Endothelial cell (in vitro differentiated cells): ENCODE results near the gene UPF3A. TPM values are rescaled to one million over a fixed set of nuclear protein-coding genes. Genes with fewer than 3 reads are reported as not detected.

ENCODE experiments used
- DNase-seq: peaks from one replicate; pipeline ENCODE4 v3.0.0; 2021; ENCODE audit warnings: low spot score
- H3K27ac Mint-ChIP-seq: one replicate; pipeline ENCODE4 v1.8.0; 2021; ENCODE audit warnings: mixed read lengths, inconsistent platforms; ENCODE audit not compliant: unreplicated experiment
- H3K27me3 Mint-ChIP-seq: one replicate; pipeline ENCODE4 v1.8.0; 2021; ENCODE audit warnings: mild to moderate bottlenecking, moderate library complexity, mixed read lengths, inconsistent platforms; ENCODE audit not compliant: unreplicated experiment
- H3K36me3 Mint-ChIP-seq: one replicate; pipeline ENCODE4 v1.8.0; 2021; ENCODE audit warnings: mild to moderate bottlenecking, low read depth, mixed read lengths, inconsistent platforms; ENCODE audit not compliant: unreplicated experiment
- H3K4me1 Mint-ChIP-seq: one replicate; pipeline ENCODE4 v1.8.0; 2021; ENCODE audit warnings: mild to moderate bottlenecking, mixed read lengths, inconsistent platforms; ENCODE audit not compliant: unreplicated experiment
- H3K4me3 Mint-ChIP-seq: one replicate; pipeline ENCODE4 v1.8.0; 2021; ENCODE audit warnings: mild to moderate bottlenecking, mixed read lengths, inconsistent platforms; ENCODE audit not compliant: unreplicated experiment
- H3K9me3 Mint-ChIP-seq: one replicate; pipeline ENCODE4 v1.8.0; 2021; ENCODE audit warnings: mixed read lengths, inconsistent platforms; ENCODE audit not compliant: unreplicated experiment
- CTCF ChIP-seq: fragments of 200-600 bp; sonication (generic); IDR thresholded peaks from one replicate; pipeline ENCODE4 v1.5.0; 2021; ENCODE audit warnings: antibody characterized with exemption; ENCODE audit not compliant: unreplicated experiment
- total RNA-seq: library from RNA; stranded (reverse); fragmentation: NEBNext Ultra II Directional; extraction: Animal tissue kit (Norgen Biotek cat#: 25700); gene quantifications from one replicate; pipeline ENCODE4 v1.2.1, GENCODE V29; 2021; ENCODE audit not compliant: unreplicated experiment

Gene UPF3A
- total RNA-seq, 1 donor from 2014 or later, result 61.6 TPM

DNA sequence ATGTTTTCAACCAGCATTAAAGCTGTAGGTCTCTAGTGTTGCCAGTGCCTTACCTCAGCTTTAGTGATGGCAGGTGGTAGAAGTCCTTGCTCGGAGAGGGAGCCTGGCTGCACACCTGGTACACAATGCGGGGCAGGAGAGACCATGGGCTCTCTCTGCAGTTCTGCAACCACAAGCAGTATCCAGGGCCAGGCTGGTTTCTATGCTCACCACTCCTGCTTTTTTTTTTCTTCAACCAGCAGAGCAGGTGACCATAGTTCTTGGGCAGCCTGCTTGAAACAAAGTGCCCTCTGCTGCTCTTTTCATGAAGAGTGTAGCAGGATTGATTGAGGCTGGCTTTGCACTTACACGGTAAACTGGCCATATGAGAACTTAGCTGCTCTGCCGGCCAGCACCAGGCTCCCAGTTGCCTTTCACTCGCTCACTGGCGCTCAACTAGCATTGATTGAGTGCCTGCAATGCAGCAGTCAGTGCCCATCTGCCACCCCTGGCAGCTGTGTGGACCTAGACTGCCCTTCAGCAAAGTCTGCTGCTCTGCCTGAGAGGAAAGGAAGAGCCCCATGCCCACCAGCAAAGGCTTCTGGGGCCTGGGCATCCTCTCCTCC is 28.5 kb downstream of the UPF3A start:
- Mint-ChIP-seq H3K4me3 (no peak overlapping the region), H3K4me1 (peaks cover 17% of the 10 kb centered on the region), H3K27me3 (no peaks in the 10 kb centered on the region), H3K36me3 (peaks cover 10% of the 10 kb centered on the region), H3K27ac (no peak overlapping the region), H3K9me3 (no peaks in the 10 kb centered on the region)
- no peak for DNase-seq
- no peak for TF ChIP-seq CTCF

- Mint-ChIP-seq H3K4me3 (no peak overlapping the region), H3K9me3 (no peaks in the 10 kb centered on the region), H3K4me1 (peaks cover 23% of the 10 kb centered on the region), H3K27me3 (no peaks in the 10 kb centered on the region), H3K36me3 (peaks cover 8% of the 10 kb centered on the region), H3K27ac (no peak overlapping the region)
- no peak for DNase-seq
- TF ChIP-seq CTCF, result no peak
These were observed 29.6 kb downstream of the UPF3A start for GRCh38 chr13:114310956-114311355.

DNA sequence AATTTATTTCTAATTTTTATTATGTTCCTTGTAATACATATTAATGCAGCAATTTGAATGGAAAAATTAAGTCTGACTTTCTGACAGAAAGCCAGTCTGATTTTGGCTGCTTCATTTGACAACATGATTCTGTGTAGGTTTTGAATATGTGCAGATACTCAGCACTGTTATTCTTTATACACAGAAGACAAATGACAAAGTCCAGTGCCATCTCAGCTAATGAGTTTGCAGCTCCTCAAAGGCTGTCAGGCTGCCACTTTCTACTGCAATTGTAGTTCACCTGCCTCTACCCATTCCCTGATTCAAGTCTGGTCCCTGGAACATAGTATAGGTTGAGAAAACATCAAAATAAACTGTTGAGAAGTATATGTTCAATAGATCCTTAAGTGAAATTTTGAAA is 30.0 kb downstream of the UPF3A start:
- Mint-ChIP-seq H3K36me3 (peaks cover 8% of the 10 kb centered on the region), H3K4me3 (no peak overlapping the region), H3K27ac (no peak overlapping the region), H3K27me3 (no peaks in the 10 kb centered on the region), H3K9me3 (no peaks in the 10 kb centered on the region), H3K4me1 (peaks cover 23% of the 10 kb centered on the region)
- TF ChIP-seq CTCF, result no peak
- DNase-seq, result no peak

DNA sequence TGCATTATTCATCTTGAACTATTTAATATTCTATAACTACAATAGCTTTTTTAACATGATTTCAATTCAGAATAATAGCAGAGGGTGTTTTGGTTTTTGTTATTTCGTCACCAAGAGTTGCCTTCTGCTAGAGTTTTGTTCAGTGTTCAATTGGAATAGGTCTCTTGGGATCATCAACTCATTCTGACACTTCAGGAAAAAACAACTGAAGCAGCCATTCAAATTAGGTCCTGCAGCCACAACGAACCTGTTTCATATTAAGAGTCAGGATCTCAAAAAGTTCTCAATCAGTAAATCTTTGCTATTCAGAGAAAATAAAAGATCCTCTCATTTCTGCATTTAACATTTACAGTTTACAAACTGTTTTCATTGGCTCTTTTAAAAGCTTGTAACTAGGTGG is 30.5 kb downstream of the UPF3A start:
- H3K27me3 Mint-ChIP-seq, result no peaks in the 10 kb centered on the region
- H3K4me3 Mint-ChIP-seq, result no peak overlapping the region
- no peak for TF ChIP-seq CTCF
- DNase-seq, result no peak
- peaks cover 21% of the 10 kb centered on the region for H3K4me1 Mint-ChIP-seq
- H3K27ac Mint-ChIP-seq, result no peak overlapping the region
- H3K36me3 Mint-ChIP-seq, result peaks cover 7% of the 10 kb centered on the region
- no peaks in the 10 kb centered on the region for H3K9me3 Mint-ChIP-seq

GRCh38 chr13:114313061-114313860 is 31.9 kb downstream of the UPF3A start:
- Mint-ChIP-seq H3K4me3 (peak overlapping the region; percentile 87), H3K9me3 (no peaks in the 10 kb centered on the region), H3K36me3 (peaks cover 3% of the 10 kb centered on the region), H3K4me1 (peaks cover 18% of the 10 kb centered on the region), H3K27ac (peak overlapping the region; percentile 67), H3K27me3 (no peaks in the 10 kb centered on the region)
- no peak for DNase-seq
- TF ChIP-seq CTCF, result no peak
